Measurements from ENCODE around the gene CD109.

CD109 gene

GRCh38 chr6:73742433-73742832 is 46.4 kb downstream of the CD109 start:
- no peak overlapping the region for H4K91ac ChIP-seq (ENCODE audit: low read depth, low read length)
- WGBS (ENCODE audit: extremely low coverage, insufficient coverage, insufficient read length) = 100% methylated on average over 1 of the region's 5 CpGs

GRCh38 chr6:73743081-73743480 is 47.1 kb downstream of the CD109 start:
- Histone ChIP-seq H3K9ac (ENCODE audit: low read length) (no peak overlapping the region), H3K9me3 (ENCODE audit: insufficient read depth, low read depth, low read length) (no peaks in the 10 kb centered on the region), H4K8ac (ENCODE audit: low read depth, low read length) (no peak overlapping the region), H3K36me3 (ENCODE audit: control insufficient read depth in 1 of 2, insufficient read depth in 2 of 2, low read length in 2 of 2) (no peaks in the 10 kb centered on the region), H2BK12ac (ENCODE audit: low read length) (no peak overlapping the region), H3K18ac (ENCODE audit: low read length) (no peak overlapping the region), H2BK5ac (ENCODE audit: low read depth, low read length, poor library complexity) (no peak overlapping the region), H3K23ac (ENCODE audit: low read length) (no peak overlapping the region), H3K4me3 (ENCODE audit: low read depth, low read length) (no peak overlapping the region), H2AFZ (ENCODE audit: insufficient read depth, low read length, poor library complexity) (no peak overlapping the region), H3K4ac (ENCODE audit: low read depth, low read length) (no peak overlapping the region), H2AK5ac (ENCODE audit: low read length) (no peak overlapping the region), H3K27me3 (ENCODE audit: insufficient read depth, low read length) (no peaks in the 10 kb centered on the region), H3K79me1 (ENCODE audit: low read length) (no peaks in the 10 kb centered on the region), H3K79me2 (ENCODE audit: control insufficient read depth, insufficient read depth, low read length, poor library complexity) (no peaks in the 10 kb centered on the region), H4K91ac (ENCODE audit: low read depth, low read length) (no peak overlapping the region), H3K27ac (ENCODE audit: low read depth, low read length) (no peak overlapping the region), H4K12ac (ENCODE audit: low read depth, low read length) (no peak overlapping the region), H3K14ac (ENCODE audit: low read length) (no peak overlapping the region), H3K4me1 (ENCODE audit: control insufficient read depth in 1 of 2, insufficient read depth in 2 of 2, low read length in 2 of 2) (no peaks in the 10 kb centered on the region), H2BK120ac (ENCODE audit: insufficient read depth, low read length, poor library complexity) (no peak overlapping the region), H3K4me2 (ENCODE audit: low read length) (no peak overlapping the region)
- WGBS (ENCODE audit: extremely low coverage, insufficient coverage, insufficient read length) = no CpG with 5 or more reads among the region's 3 CpGs
- no peak for DNase-seq

More at GRCh38 chr6:73742433-73742832, 46.4 kb downstream of the CD109 start:
- H3K36me3 ChIP-seq (ENCODE audit: control insufficient read depth in 1 of 2, insufficient read depth in 2 of 2, low read length in 2 of 2) = no peaks in the 10 kb centered on the region
- no peak overlapping the region for H3K18ac ChIP-seq (ENCODE audit: low read length)
- no peak overlapping the region for H3K23ac ChIP-seq (ENCODE audit: low read length)
- no peak overlapping the region for H4K8ac ChIP-seq (ENCODE audit: low read depth, low read length)
- no peak for DNase-seq
- H3K79me2 ChIP-seq (ENCODE audit: control insufficient read depth, insufficient read depth, low read length, poor library complexity) = no peaks in the 10 kb centered on the region
- H3K9me3 ChIP-seq (ENCODE audit: insufficient read depth, low read depth, low read length) = no peaks in the 10 kb centered on the region
- no peak overlapping the region for H2AFZ ChIP-seq (ENCODE audit: insufficient read depth, low read length, poor library complexity)
- no peak overlapping the region for H4K12ac ChIP-seq (ENCODE audit: low read depth, low read length)
- no peaks in the 10 kb centered on the region for H3K27me3 ChIP-seq (ENCODE audit: insufficient read depth, low read length)
- no peak overlapping the region for H3K14ac ChIP-seq (ENCODE audit: low read length)
- H3K4ac ChIP-seq (ENCODE audit: low read depth, low read length) = no peak overlapping the region
- H2AK5ac ChIP-seq (ENCODE audit: low read length) = no peak overlapping the region
- no peak overlapping the region for H2BK120ac ChIP-seq (ENCODE audit: insufficient read depth, low read length, poor library complexity)
- H3K4me2 ChIP-seq (ENCODE audit: low read length) = no peak overlapping the region
- H3K79me1 ChIP-seq (ENCODE audit: low read length) = no peaks in the 10 kb centered on the region
- H3K27ac ChIP-seq (ENCODE audit: low read depth, low read length) = no peak overlapping the region
- H3K4me3 ChIP-seq (ENCODE audit: low read depth, low read length) = no peak overlapping the region
- no peak overlapping the region for H3K9ac ChIP-seq (ENCODE audit: low read length)
- no peak overlapping the region for H2BK12ac ChIP-seq (ENCODE audit: low read length)
- no peak overlapping the region for H2BK5ac ChIP-seq (ENCODE audit: low read depth, low read length, poor library complexity)
- H3K4me1 ChIP-seq (ENCODE audit: control insufficient read depth in 1 of 2, insufficient read depth in 2 of 2, low read length in 2 of 2) = no peaks in the 10 kb centered on the region

- no peak overlapping the region for H2BK5ac ChIP-seq (ENCODE audit: low read depth, low read length, poor library complexity)
- no peak overlapping the region for H2BK120ac ChIP-seq (ENCODE audit: insufficient read depth, low read length, poor library complexity)
- H3K4me1 ChIP-seq (ENCODE audit: control insufficient read depth in 1 of 2, insufficient read depth in 2 of 2, low read length in 2 of 2) = no peaks in the 10 kb centered on the region
- H3K27ac ChIP-seq (ENCODE audit: low read depth, low read length) = no peak overlapping the region
- no peaks in the 10 kb centered on the region for H3K79me1 ChIP-seq (ENCODE audit: low read length)
- no peak overlapping the region for H4K8ac ChIP-seq (ENCODE audit: low read depth, low read length)
- H2AFZ ChIP-seq (ENCODE audit: insufficient read depth, low read length, poor library complexity) = no peak overlapping the region
- no peak overlapping the region for H4K91ac ChIP-seq (ENCODE audit: low read depth, low read length)
- no peaks in the 10 kb centered on the region for H3K27me3 ChIP-seq (ENCODE audit: insufficient read depth, low read length)
- H3K18ac ChIP-seq (ENCODE audit: low read length) = no peak overlapping the region
- no peaks in the 10 kb centered on the region for H3K36me3 ChIP-seq (ENCODE audit: control insufficient read depth in 1 of 2, insufficient read depth in 2 of 2, low read length in 2 of 2)
- no peak overlapping the region for H3K14ac ChIP-seq (ENCODE audit: low read length)
- no peak overlapping the region for H2AK5ac ChIP-seq (ENCODE audit: low read length)
- H3K23ac ChIP-seq (ENCODE audit: low read length) = no peak overlapping the region
- H3K4me2 ChIP-seq (ENCODE audit: low read length) = no peak overlapping the region
- H3K9me3 ChIP-seq (ENCODE audit: insufficient read depth, low read depth, low read length) = no peaks in the 10 kb centered on the region
- H3K4me3 ChIP-seq (ENCODE audit: low read depth, low read length) = no peak overlapping the region
- no peak overlapping the region for H3K4ac ChIP-seq (ENCODE audit: low read depth, low read length)
- H3K9ac ChIP-seq (ENCODE audit: low read length) = no peak overlapping the region
- no peaks in the 10 kb centered on the region for H3K79me2 ChIP-seq (ENCODE audit: control insufficient read depth, insufficient read depth, low read length, poor library complexity)
- no peak overlapping the region for H4K12ac ChIP-seq (ENCODE audit: low read depth, low read length)
- H2BK12ac ChIP-seq (ENCODE audit: low read length) = no peak overlapping the region
- DNase-seq = no peak
- no CpG with 5 or more reads among the region's 3 CpGs for WGBS (ENCODE audit: extremely low coverage, insufficient coverage, insufficient read length)
Observed at GRCh38 chr6:73743556-73743955, 47.6 kb downstream of the CD109 start.

DNA sequence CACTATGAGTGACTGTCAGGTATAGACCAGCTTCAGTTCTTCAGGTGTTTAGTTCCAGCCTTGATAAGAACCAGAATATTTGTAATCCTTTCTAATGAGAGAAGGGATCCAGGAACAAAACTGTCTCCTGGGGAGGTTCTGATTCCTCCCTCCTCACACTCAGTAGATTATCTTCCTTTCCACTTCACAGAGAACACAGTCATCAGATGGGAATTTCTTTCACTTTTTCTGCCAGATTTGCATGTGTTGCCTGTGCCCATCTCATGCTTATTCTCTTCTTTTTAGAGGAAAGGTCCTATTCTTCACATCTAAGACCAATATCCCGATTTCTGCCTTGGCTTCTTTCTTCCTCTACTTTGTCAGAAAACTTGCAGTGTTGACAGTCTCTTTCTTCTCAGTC is 50.8 kb downstream of the CD109 start:
- H2BK12ac ChIP-seq (ENCODE audit: low read length) = no peak overlapping the region
- H3K14ac ChIP-seq (ENCODE audit: low read length) = no peak overlapping the region
- no peak overlapping the region for H3K4me2 ChIP-seq (ENCODE audit: low read length)
- H3K4me1 ChIP-seq (ENCODE audit: control insufficient read depth in 1 of 2, insufficient read depth in 2 of 2, low read length in 2 of 2) = no peaks in the 10 kb centered on the region
- no peaks in the 10 kb centered on the region for H3K9me3 ChIP-seq (ENCODE audit: insufficient read depth, low read depth, low read length)
- H3K4ac ChIP-seq (ENCODE audit: low read depth, low read length) = no peak overlapping the region
- H2AFZ ChIP-seq (ENCODE audit: insufficient read depth, low read length, poor library complexity) = no peak overlapping the region
- H3K18ac ChIP-seq (ENCODE audit: low read length) = no peak overlapping the region
- DNase-seq = no peak
- H2AK5ac ChIP-seq (ENCODE audit: low read length) = no peak overlapping the region
- H3K36me3 ChIP-seq (ENCODE audit: control insufficient read depth in 1 of 2, insufficient read depth in 2 of 2, low read length in 2 of 2) = no peaks in the 10 kb centered on the region
- no peak overlapping the region for H3K27ac ChIP-seq (ENCODE audit: low read depth, low read length)
- H3K27me3 ChIP-seq (ENCODE audit: insufficient read depth, low read length) = no peaks in the 10 kb centered on the region
- H2BK120ac ChIP-seq (ENCODE audit: insufficient read depth, low read length, poor library complexity) = no peak overlapping the region
- no peaks in the 10 kb centered on the region for H3K79me1 ChIP-seq (ENCODE audit: low read length)
- no peaks in the 10 kb centered on the region for H3K79me2 ChIP-seq (ENCODE audit: control insufficient read depth, insufficient read depth, low read length, poor library complexity)
- no peak overlapping the region for H2BK5ac ChIP-seq (ENCODE audit: low read depth, low read length, poor library complexity)
- no peak overlapping the region for H3K9ac ChIP-seq (ENCODE audit: low read length)
- H3K4me3 ChIP-seq (ENCODE audit: low read depth, low read length) = no peak overlapping the region
- no peak overlapping the region for H4K8ac ChIP-seq (ENCODE audit: low read depth, low read length)
- H4K91ac ChIP-seq (ENCODE audit: low read depth, low read length) = no peak overlapping the region
- H3K23ac ChIP-seq (ENCODE audit: low read length) = no peak overlapping the region
- no CpG with 5 or more reads among the region's 1 CpG for WGBS (ENCODE audit: extremely low coverage, insufficient coverage, insufficient read length)
- no peak overlapping the region for H4K12ac ChIP-seq (ENCODE audit: low read depth, low read length)
